Stomach smooth muscle (tissue), 2 donors: Measurements from ENCODE around the gene NACC2.

Source experiments
- H3K27ac ChIP-seq: one replicate; pipeline ENCODE4 v1.7.0; 2013; ENCODE audit warnings: mild to moderate bottlenecking, low read length, inconsistent platforms
- H3K27me3 ChIP-seq, 2 donors: one replicate each; pipeline ENCODE4 v1.7.0; 2013; ENCODE audit warnings: low read length in 2 of 2; ENCODE audit not compliant: insufficient read depth in 2 of 2, control insufficient read depth in 1 of 2
- H3K36me3 ChIP-seq, 2 donors: one replicate each; pipeline ENCODE4 v1.7.0; 2013; ENCODE audit warnings: low read length in 2 of 2; ENCODE audit not compliant: control insufficient read depth in 2 of 2, insufficient read depth in 2 of 2
- H3K4me1 ChIP-seq: one replicate; pipeline ENCODE4 v1.7.0; 2013; ENCODE audit warnings: low read length; ENCODE audit not compliant: control insufficient read depth, insufficient read depth
- H3K4me3 ChIP-seq, 2 donors: one replicate each; pipeline ENCODE4 v1.7.0; 2013; ENCODE audit warnings: low read length in 2 of 2
- H3K9ac ChIP-seq, 2 donors: one replicate each; pipeline ENCODE4 v1.7.0; 2013; ENCODE audit warnings: low read length in 2 of 2, mild to moderate bottlenecking in 1 of 2
- H3K9me3 ChIP-seq, 2 donors: one replicate each; pipeline ENCODE4 v1.7.0; 2013; ENCODE audit warnings: low read length in 2 of 2; ENCODE audit not compliant: control insufficient read depth in 2 of 2
- donor health status: healthy.
- donor health status: Pancreatic carcinoma.

The NACC2 gene

GRCh38 chr9:135988493-135988892 lies 106.6 kb downstream of the NACC2 start:
- H3K9me3 ChIP-seq = no peaks in the 10 kb centered on the region
- no peak overlapping the region for H3K9ac ChIP-seq
- H3K36me3 ChIP-seq = no peaks in the 10 kb centered on the region
- no peak overlapping the region for H3K4me3 ChIP-seq
- peaks cover 3 to 20% of the 10 kb centered on the region in 2 donors for H3K27me3 ChIP-seq
- H3K27ac ChIP-seq = no peak overlapping the region
- peaks cover 32% of the 10 kb centered on the region for H3K4me1 ChIP-seq

DNA sequence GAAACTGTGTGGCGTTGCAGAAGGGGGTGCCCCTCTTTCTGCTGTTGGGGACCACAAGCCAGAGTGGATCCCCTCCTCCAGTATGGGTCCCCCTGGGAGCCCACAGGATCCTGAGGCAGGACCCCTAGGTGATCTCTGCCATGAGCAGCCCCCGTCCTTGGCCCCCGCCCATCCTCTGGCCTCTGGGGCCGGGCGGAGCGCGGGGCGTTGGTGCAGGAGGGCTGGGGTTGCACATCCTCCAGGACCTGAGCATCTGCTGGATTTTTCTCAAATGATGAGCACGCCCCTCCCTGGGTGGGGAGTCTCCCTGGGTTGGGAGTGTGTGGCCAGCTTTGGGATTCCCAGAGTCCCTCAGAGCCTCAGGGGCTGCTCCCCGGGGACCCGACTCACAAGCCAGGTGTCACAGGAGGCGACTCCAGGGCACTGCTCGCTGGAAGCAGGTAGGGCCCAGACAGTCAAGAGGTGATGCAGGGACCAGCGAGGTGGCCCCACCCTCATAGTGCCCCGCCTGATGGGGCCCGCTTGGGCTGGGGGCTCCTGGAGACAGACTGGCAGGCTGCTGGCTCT lies 107.2 kb downstream of the NACC2 start:
- Histone ChIP-seq H3K4me1 (peaks cover 27% of the 10 kb centered on the region), H3K27me3 (peaks cover 3 to 20% of the 10 kb centered on the region in 2 donors), H3K27ac (no peak overlapping the region), H3K9ac (no peak overlapping the region), H3K36me3 (no peaks in the 10 kb centered on the region), H3K4me3 (no peak overlapping the region), H3K9me3 (no peaks in the 10 kb centered on the region)

DNA sequence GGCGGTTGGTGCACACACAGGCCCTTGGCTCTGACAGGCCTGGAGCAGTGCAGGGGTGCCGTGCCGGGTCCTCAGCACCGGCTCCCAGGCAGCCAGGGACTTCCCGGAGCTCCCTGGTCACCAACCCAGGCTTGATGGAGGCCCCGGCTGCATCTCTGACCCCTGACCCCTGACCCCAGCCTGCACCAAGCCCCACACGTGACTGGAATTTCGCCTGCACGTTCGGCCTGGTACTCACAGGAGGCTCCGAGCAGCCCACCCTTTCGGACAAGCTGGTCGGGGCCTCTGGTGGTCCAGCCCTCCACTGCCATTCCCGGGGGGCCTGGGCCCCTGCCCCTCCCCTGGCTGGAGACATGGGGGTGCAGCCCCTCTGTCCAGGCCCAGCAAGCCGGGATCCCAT lies 108.5 kb downstream of the NACC2 start:
- no peak overlapping the region for H3K4me3 ChIP-seq
- no peak overlapping the region for H3K27ac ChIP-seq
- peaks cover 18% of the 10 kb centered on the region for H3K4me1 ChIP-seq
- no peaks in the 10 kb centered on the region for H3K36me3 ChIP-seq
- H3K27me3 ChIP-seq = peaks cover 3 to 20% of the 10 kb centered on the region in 2 donors
- H3K9me3 ChIP-seq = no peaks in the 10 kb centered on the region
- H3K9ac ChIP-seq = no peak overlapping the region

DNA sequence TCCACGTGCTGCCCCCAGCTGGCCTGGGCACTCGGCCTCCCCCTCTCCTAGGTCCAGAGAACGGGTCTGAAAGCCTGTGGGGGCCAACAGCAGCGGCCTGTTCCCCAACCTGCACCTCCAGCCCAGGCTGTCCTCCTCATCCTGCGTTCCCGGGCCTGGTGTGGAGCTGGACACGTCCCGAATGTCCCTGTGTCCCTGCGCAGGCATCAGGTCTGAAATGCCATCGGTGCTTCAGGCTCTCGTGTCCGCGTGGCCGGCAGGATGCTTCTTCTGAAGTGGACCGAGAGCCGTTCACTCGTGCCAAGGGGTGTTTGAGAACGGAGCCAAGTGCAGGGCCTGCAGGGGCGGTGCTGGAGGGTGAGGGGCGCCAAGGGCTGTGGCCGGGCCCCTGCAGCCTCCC lies 109.2 kb downstream of the NACC2 start:
- peaks cover 3 to 20% of the 10 kb centered on the region in 2 donors for H3K27me3 ChIP-seq

DNA sequence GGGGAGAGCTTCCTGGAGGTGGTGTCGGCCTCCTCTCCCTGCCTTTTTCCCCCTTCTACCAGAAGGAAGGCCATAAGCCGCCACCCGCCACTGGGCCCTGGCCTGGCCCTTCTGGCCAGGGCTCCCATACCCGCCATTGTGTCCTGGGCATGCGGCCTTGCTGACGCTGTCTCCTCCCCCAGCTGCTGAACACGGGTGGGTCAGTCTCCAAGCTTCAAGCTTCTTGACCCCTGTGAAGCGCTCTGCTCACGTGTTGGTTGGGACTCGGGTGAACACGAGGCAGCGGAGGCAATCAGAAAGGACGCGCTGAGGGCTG lies 109.7 kb downstream of the NACC2 start:
- Histone ChIP-seq H3K9me3 (no peaks in the 10 kb centered on the region), H3K27ac (no peak overlapping the region), H3K4me1 (peaks cover 10% of the 10 kb centered on the region), H3K4me3 (no peak overlapping the region), H3K9ac (no peak overlapping the region), H3K36me3 (no peaks in the 10 kb centered on the region), H3K27me3 (peaks cover 3 to 20% of the 10 kb centered on the region in 2 donors)

More for the DNA sequence above, 109.2 kb downstream of the NACC2 start:
- no peak overlapping the region for H3K4me3 ChIP-seq
- H3K36me3 ChIP-seq = no peaks in the 10 kb centered on the region
- no peak overlapping the region for H3K9ac ChIP-seq
- no peaks in the 10 kb centered on the region for H3K9me3 ChIP-seq
- H3K4me1 ChIP-seq = peaks cover 13% of the 10 kb centered on the region
- H3K27ac ChIP-seq = no peak overlapping the region

DNA sequence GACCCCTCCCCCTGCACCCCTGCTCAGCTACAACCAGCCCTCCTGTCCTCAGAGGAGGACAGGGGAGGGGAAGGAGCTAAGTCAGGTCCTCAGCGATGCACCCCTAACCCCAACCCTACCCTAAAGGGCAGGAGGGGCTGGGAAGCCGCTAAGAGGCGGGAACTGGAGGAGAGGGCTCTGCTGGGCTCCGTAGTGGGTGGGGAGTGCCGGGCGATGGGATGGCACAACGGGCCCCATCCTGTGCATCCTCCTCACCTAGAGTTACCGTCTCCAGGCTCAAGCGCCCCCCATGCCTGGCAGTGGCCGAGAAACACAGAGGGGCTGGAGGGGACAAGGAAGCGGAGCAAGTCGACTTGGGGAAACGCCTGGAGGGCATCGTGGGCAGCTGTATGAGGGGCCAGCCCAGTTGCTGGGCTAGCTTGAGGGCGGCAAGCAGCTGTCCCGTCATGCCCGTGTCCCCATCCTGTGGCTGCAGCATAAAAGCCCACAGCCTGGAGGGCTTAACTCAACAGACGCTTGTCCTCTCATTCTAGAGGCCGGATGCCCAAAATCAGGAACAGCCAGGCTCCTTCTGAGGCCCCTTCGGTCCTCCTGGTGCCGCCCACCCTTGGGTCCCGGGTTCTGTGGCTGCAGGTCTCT lies 110.9 kb downstream of the NACC2 start:
- no peak overlapping the region for H3K9ac ChIP-seq
- no peaks in the 10 kb centered on the region for H3K36me3 ChIP-seq

GRCh38 chr9:135983208-135984071 lies 111.6 kb downstream of the NACC2 start:
- Histone ChIP-seq H3K4me3 (no peak overlapping the region), H3K27me3 (peaks cover 6% of the 10 kb centered on the region in 2 donors), H3K4me1 (peaks cover 3% of the 10 kb centered on the region)

More for the DNA sequence above, 110.9 kb downstream of the NACC2 start:
- no peaks in the 10 kb centered on the region for H3K9me3 ChIP-seq
- H3K4me3 ChIP-seq = no peak overlapping the region
- H3K4me1 ChIP-seq = no peaks in the 10 kb centered on the region
- H3K27ac ChIP-seq = no peak overlapping the region
- H3K27me3 ChIP-seq = peaks cover 3 to 12% of the 10 kb centered on the region in 2 donors

GRCh38 chr9:135982499-135983207 lies 112.4 kb downstream of the NACC2 start:
- no peak overlapping the region for H3K27ac ChIP-seq

More at GRCh38 chr9:135983208-135984071, 111.6 kb downstream of the NACC2 start:
- H3K9ac ChIP-seq = no peak overlapping the region
- H3K9me3 ChIP-seq = no peaks in the 10 kb centered on the region
- no peak overlapping the region for H3K27ac ChIP-seq
- no peaks in the 10 kb centered on the region for H3K36me3 ChIP-seq

DNA sequence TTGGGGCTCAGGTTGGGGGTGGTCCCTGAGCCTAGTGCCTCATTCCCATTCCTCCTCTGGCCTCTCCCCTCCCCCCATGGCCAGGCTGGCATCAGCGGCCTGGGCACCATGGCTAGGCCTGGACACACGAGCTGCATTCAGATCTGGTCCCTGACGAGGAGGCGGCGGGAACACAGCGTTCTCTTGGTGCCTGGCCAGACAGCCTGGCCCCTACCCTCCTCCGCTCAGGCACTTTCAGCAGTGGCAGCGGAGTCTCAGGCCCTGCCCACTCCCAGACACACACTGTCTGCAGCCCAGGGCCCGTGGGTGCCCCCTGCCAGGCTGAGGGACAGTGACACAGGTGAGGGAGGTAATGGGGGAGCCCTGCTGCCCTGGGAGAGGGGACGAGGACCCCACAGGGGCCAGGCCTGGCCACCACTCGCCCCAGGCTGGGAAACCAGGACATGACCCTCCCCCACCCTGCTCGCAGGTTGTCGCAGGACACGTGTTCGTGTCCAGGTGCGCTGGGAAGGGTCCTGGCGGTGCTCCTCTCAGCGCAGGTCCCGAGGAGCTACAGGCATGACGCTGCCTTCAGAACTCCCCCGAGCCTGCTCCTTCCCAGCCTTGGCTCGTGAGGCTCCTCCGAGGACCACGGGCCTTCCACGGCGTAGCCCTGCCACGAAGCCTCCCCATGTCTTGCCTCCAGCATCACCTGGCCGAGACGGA lies 114.0 kb downstream of the NACC2 start:
- Histone ChIP-seq H3K27ac (no peak overlapping the region), H3K9ac (no peak overlapping the region), H3K4me1 (peaks cover 3% of the 10 kb centered on the region), H3K4me3 (no peak overlapping the region), H3K36me3 (no peaks in the 10 kb centered on the region), H3K27me3 (peaks cover 4 to 5% of the 10 kb centered on the region in 2 donors), H3K9me3 (no peaks in the 10 kb centered on the region)

More at GRCh38 chr9:135982499-135983207, 112.4 kb downstream of the NACC2 start:
- Histone ChIP-seq H3K27me3 (peaks cover 3 to 6% of the 10 kb centered on the region in 2 donors), H3K36me3 (no peaks in the 10 kb centered on the region), H3K4me1 (peaks cover 3% of the 10 kb centered on the region), H3K9ac (no peak overlapping the region), H3K4me3 (no peak overlapping the region), H3K9me3 (no peaks in the 10 kb centered on the region)

- no peaks in the 10 kb centered on the region for H3K9me3 ChIP-seq
- no peak overlapping the region for H3K27ac ChIP-seq
- no peak overlapping the region for H3K9ac ChIP-seq
- peaks cover 3% of the 10 kb centered on the region for H3K4me1 ChIP-seq
- no peak overlapping the region for H3K4me3 ChIP-seq
- peaks cover 0 to 5% of the 10 kb centered on the region in 2 donors for H3K27me3 ChIP-seq
- H3K36me3 ChIP-seq = no peaks in the 10 kb centered on the region
Observed at GRCh38 chr9:135979547-135980166, 115.4 kb downstream of the NACC2 start.
